ENCODE data around the gene EFNA3. TPM values are rescaled to one million over a fixed set of nuclear protein-coding genes. Genes with fewer than 3 reads are reported as not detected.

Gene EFNA3
- total RNA-seq, 1 donor from 2014 or later: 6.6 TPM

GRCh38 chr1:155043793-155044192, 34.8 kb upstream of the EFNA3 start:
- Mint-ChIP-seq H3K27ac (ENCODE audit: unreplicated experiment) (no peak overlapping the region), H3K4me1 (peaks cover 19% of the 10 kb centered on the region)

GRCh38 chr1:155044365-155044764, 34.3 kb upstream of the EFNA3 start:
- Mint-ChIP-seq H3K4me1 (peaks cover 24% of the 10 kb centered on the region), H3K9me3 (no peaks in the 10 kb centered on the region), H3K27me3 (ENCODE audit: low read depth) (no peaks in the 10 kb centered on the region), H3K4me3 (peak overlapping the region; percentile 38), H3K27ac (ENCODE audit: unreplicated experiment) (peak overlapping the region; percentile 95), H3K36me3 (ENCODE audit: low read depth) (no peaks in the 10 kb centered on the region)
- no peak for TF ChIP-seq CTCF (conservative IDR thresholded peaks at IDR 0.05)
- no peak for DNase-seq (ENCODE audit: low read depth, low spot score)

More at GRCh38 chr1:155043793-155044192, 34.8 kb upstream of the EFNA3 start:
- Mint-ChIP-seq H3K9me3 (no peaks in the 10 kb centered on the region), H3K27me3 (ENCODE audit: low read depth) (no peaks in the 10 kb centered on the region), H3K4me3 (no peak overlapping the region), H3K36me3 (ENCODE audit: low read depth) (no peaks in the 10 kb centered on the region)
- TF ChIP-seq CTCF (conservative IDR thresholded peaks at IDR 0.05): no peak
- no peak for DNase-seq (ENCODE audit: low read depth, low spot score)

GRCh38 chr1:155044812-155045657, 33.6 kb upstream of the EFNA3 start:
- peak overlapping the region; percentile 38 for H3K4me3 Mint-ChIP-seq
- DNase-seq (ENCODE audit: low read depth, low spot score): peak; percentile 60
- no peaks in the 10 kb centered on the region for H3K9me3 Mint-ChIP-seq
- H3K4me1 Mint-ChIP-seq: peaks cover 31% of the 10 kb centered on the region
- H3K27me3 Mint-ChIP-seq (ENCODE audit: low read depth): no peaks in the 10 kb centered on the region
- H3K27ac Mint-ChIP-seq (ENCODE audit: unreplicated experiment): peak overlapping the region; percentile 95
- H3K36me3 Mint-ChIP-seq (ENCODE audit: low read depth): no peaks in the 10 kb centered on the region
- peak; percentile 71 for TF ChIP-seq CTCF (conservative IDR thresholded peaks at IDR 0.05)

GRCh38 chr1:155048449-155049334, 29.9 kb upstream of the EFNA3 start:
- peaks cover 6% of the 10 kb centered on the region for H3K27me3 Mint-ChIP-seq (ENCODE audit: low read depth)
- peak overlapping the region; percentile 69 for H3K4me3 Mint-ChIP-seq
- no peaks in the 10 kb centered on the region for H3K36me3 Mint-ChIP-seq (ENCODE audit: low read depth)
- no peak for DNase-seq (ENCODE audit: low read depth, low spot score)
- no peak for TF ChIP-seq CTCF (conservative IDR thresholded peaks at IDR 0.05)
- H3K27ac Mint-ChIP-seq (ENCODE audit: unreplicated experiment): peak overlapping the region; percentile 50
- peaks cover 45% of the 10 kb centered on the region for H3K4me1 Mint-ChIP-seq
- H3K9me3 Mint-ChIP-seq: no peaks in the 10 kb centered on the region

- no peak for DNase-seq (ENCODE audit: low read depth, low spot score)
- H3K4me3 Mint-ChIP-seq: peak overlapping the region; percentile 90
- peaks cover 38% of the 10 kb centered on the region for H3K4me1 Mint-ChIP-seq
- H3K27me3 Mint-ChIP-seq (ENCODE audit: low read depth): peaks cover 6% of the 10 kb centered on the region
- peak overlapping the region; percentile 97 for H3K27ac Mint-ChIP-seq (ENCODE audit: unreplicated experiment)
- no peaks in the 10 kb centered on the region for H3K9me3 Mint-ChIP-seq
- TF ChIP-seq CTCF (conservative IDR thresholded peaks at IDR 0.05): no peak
- no peaks in the 10 kb centered on the region for H3K36me3 Mint-ChIP-seq (ENCODE audit: low read depth)
Observed at GRCh38 chr1:155049651-155050559, 28.7 kb upstream of the EFNA3 start.

Data from neural crest cell (in vitro differentiated cells).